RWPE2 (cell line): ENCODE data around the gene SGMS1.

Experiments
- ATAC-seq: fragments of 200-7000 bp; cut with Tn5 transposase; 3 replicates; pipeline ENCODE4 v1.9.1; 2021; ENCODE audit warnings: low read depth
- DNase-seq: peaks from one replicate; pipeline ENCODE4 v3.0.0-alpha.2; 2020; ENCODE audit warnings: low spot score
- H3K27ac ChIP-seq: fragments of 450-650 bp; 2 replicates; pipeline ENCODE4 v1.5.1; 2017; ENCODE audit warnings: mild to moderate bottlenecking; ENCODE audit not compliant: poor library complexity, severe bottlenecking
- H3K27me3 ChIP-seq: fragments of 250-450 bp; sonication (Bioruptor Pico); 2 replicates; pipeline ENCODE4 v1.5.1; 2021; ENCODE audit warnings: mild to moderate bottlenecking, moderate library complexity; ENCODE audit not compliant: insufficient read depth, poor library complexity, severe bottlenecking
- H3K36me3 ChIP-seq: fragments of 250-450 bp; sonication (Bioruptor Pico); 2 replicates; pipeline ENCODE4 v1.5.1; 2020; ENCODE audit warnings: low read depth, mild to moderate bottlenecking, moderate library complexity
- H3K4me1 ChIP-seq: fragments of 250-450 bp; sonication (Bioruptor Pico); 2 replicates; pipeline ENCODE4 v1.5.1; 2021; ENCODE audit warnings: mild to moderate bottlenecking, moderate library complexity; ENCODE audit not compliant: insufficient read depth, poor library complexity, severe bottlenecking
- H3K4me3 ChIP-seq: fragments of 250-450 bp; sonication (Bioruptor Pico); 2 replicates; pipeline ENCODE4 v1.5.1; 2021; ENCODE audit warnings: mild to moderate bottlenecking, moderate library complexity; ENCODE audit not compliant: severe bottlenecking
- H3K9me3 ChIP-seq: fragments of 250-450 bp; sonication (Bioruptor Pico); 2 replicates; pipeline ENCODE4 v1.5.1; 2021; ENCODE audit warnings: mild to moderate bottlenecking, moderate library complexity; ENCODE audit not compliant: severe bottlenecking
- TF ChIP-seq, protein P1 (sequence below): fragments of 450-650 bp; IDR thresholded peaks from one replicate; pipeline ENCODE4 v1.5.1; 2017; ENCODE audit warnings: mild to moderate bottlenecking, moderate library complexity; ENCODE audit not compliant: poor library complexity, severe bottlenecking

The SGMS1 gene

DNA sequence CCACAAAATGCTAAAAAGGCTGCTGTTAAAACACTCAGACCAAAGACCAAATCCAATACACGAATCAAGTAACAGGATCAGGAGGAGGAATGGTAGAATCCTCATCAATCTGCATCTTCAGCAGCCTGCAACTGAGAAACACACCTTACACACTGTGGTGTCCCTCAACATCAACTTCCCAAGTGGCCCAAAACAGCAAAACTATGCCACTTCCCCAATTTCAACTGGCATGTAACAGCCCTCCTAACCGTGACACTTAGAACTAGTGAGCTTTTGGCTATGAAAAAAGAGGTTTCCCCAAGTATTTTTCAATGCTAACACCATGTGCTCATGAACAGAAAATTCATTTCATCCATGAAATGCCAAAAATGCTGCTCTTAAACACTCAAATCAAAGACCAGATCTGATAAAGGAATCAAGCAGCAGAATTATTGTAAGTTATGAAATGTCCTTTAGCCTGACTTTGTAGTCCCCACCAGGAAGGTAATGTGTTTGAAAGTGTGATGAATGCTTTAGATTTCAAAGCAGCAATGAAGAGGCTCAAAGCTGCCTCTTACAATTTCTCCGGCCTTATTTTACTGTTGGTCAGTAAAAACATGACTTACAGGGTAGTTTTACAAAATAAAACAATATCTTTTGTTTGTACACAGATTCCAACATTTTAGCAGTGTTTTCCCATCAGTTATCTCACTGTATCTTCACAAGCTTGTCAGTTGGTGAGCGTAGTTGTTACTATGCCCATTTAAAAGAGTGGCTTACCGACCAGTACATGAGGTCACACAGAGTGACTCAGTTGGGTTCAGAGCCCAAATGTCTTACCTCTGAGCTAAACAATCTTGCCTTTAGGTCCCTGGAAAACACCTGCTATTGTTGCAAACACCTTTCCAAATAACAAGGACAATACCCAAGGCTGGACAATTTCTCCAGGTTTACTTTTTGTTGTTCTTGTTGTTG is 306.8 kb downstream of the SGMS1 start:
- Histone ChIP-seq H3K36me3 (no peaks in the 10 kb centered on the region), H3K9me3 (no peaks in the 10 kb centered on the region), H3K27me3 (no peaks in the 10 kb centered on the region), H3K27ac (no peak overlapping the region), H3K4me3 (no peak overlapping the region), H3K4me1 (peaks cover 23% of the 10 kb centered on the region)
- no peak for ATAC-seq
- no peak for DNase-seq
- TF ChIP-seq, protein P1, sequence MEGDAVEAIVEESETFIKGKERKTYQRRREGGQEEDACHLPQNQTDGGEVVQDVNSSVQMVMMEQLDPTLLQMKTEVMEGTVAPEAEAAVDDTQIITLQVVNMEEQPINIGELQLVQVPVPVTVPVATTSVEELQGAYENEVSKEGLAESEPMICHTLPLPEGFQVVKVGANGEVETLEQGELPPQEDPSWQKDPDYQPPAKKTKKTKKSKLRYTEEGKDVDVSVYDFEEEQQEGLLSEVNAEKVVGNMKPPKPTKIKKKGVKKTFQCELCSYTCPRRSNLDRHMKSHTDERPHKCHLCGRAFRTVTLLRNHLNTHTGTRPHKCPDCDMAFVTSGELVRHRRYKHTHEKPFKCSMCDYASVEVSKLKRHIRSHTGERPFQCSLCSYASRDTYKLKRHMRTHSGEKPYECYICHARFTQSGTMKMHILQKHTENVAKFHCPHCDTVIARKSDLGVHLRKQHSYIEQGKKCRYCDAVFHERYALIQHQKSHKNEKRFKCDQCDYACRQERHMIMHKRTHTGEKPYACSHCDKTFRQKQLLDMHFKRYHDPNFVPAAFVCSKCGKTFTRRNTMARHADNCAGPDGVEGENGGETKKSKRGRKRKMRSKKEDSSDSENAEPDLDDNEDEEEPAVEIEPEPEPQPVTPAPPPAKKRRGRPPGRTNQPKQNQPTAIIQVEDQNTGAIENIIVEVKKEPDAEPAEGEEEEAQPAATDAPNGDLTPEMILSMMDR, result no peak

DNA sequence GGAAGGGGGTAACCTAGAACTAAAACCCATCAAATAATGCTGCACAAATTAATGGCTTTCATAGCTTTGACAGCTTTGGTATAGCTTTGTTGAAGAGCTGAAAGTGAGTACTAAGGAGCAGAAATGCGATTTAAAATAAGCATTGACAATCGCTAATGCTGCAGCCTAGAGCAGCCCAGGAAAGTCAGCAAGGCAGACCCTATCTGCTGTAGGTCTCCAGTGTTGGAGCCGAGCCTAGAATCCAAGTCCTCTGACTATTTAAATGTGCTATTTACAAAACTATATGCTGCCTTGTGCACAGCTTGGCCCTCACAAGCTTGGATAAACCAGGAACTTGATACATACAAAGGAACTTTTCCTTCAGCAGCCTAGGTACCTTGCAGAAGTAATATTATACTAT is 307.6 kb downstream of the SGMS1 start:
- H3K36me3 ChIP-seq, result peaks cover under 1% of the 10 kb centered on the region; the same call in 1 of the 2 replicates
- H3K9me3 ChIP-seq, result no peaks in the 10 kb centered on the region
- DNase-seq (no peak), ATAC-seq (no peak)
- H3K4me3 ChIP-seq, result no peak overlapping the region
- peaks cover 20% of the 10 kb centered on the region for H3K4me1 ChIP-seq
- H3K27me3 ChIP-seq, result no peaks in the 10 kb centered on the region
- TF ChIP-seq, protein P1, result no peak
- H3K27ac ChIP-seq, result no peak overlapping the region

DNA sequence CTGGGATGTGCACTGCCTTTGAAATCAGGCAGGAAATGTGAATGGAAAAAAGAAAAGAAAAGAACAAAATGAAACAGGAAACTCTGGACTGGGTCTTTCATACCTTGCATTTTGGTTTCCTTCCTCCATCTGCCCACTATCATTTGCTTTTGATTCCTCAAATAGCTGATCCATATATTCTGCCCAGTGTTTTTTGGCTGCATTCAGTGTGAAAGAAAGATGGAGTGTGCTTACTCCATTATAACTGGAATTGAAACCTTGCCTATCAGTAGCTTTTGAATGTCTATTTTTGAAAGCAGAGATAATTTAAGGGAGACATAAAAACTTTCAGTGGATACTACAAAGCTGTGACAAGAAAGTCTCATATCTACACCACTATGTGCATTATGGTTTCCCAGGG is 308.3 kb downstream of the SGMS1 start:
- Histone ChIP-seq H3K27ac (no peak overlapping the region), H3K27me3 (no peaks in the 10 kb centered on the region), H3K4me3 (no peak overlapping the region), H3K9me3 (no peaks in the 10 kb centered on the region), H3K36me3 (peaks cover 8% of the 10 kb centered on the region), H3K4me1 (peaks cover 20% of the 10 kb centered on the region)
- no peak for ATAC-seq
- TF ChIP-seq, protein P1, result no peak
- DNase-seq, result no peak

DNA sequence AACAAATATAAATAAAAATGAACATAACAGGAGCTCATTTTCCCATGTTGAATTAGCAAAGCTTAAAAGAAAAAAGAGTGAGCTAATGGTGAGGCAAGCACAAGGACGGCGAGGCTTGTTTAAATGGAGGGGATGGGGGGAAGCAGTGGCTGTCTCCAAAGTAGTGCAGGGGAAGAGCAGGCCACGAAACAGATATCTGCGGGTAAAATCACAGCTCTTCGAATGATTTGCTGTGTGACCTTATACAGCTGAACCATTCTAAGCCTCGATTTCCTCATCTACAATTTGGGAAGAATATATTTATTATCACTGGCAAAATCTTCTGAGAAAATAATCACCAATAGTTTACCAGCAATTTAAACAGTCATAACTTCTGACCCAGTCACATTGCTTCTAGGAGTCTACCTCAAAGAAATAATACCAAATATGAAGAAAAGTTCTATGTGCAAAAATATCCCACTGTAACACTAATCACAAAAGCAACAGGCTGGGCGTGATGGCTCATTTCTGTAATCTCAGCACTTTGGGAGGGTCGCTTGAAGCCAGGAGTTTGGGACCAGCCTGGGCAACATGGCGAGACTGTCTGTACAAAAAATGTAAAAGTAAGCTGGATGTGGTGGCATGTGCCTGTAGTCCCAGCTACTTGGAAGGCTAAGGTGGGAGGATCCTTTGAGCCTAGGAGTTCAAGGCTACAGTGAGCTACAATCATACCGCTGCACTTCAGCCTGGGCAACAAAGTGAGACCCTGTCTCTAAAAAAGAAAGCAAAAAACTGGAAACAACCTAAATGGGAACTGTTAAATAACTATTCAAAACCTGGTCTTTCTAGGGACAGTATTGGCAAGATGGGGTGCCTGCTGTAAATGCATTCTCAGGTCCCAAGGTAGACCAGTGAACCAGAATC is 309.3 kb downstream of the SGMS1 start:
- Histone ChIP-seq H3K27ac (no peak overlapping the region), H3K4me1 (peaks cover 20% of the 10 kb centered on the region), H3K36me3 (peaks cover 13% of the 10 kb centered on the region), H3K9me3 (no peaks in the 10 kb centered on the region), H3K27me3 (no peaks in the 10 kb centered on the region), H3K4me3 (no peak overlapping the region)
- TF ChIP-seq, protein P1, result no peak
- DNase-seq, result no peak
- ATAC-seq, result no peak
